Measurements from ENCODE around the gene SLIT1.

SLIT1 gene

GRCh38 chr10:97100657-97101056 is 85.1 kb downstream of the SLIT1 start:
- H3K9me3 ChIP-seq (ENCODE audit: severe bottlenecking) = no peaks in the 10 kb centered on the region
- peaks cover 3% of the 10 kb centered on the region; the same call in 1 of the 2 replicates for H3K36me3 ChIP-seq
- DNase-seq = no peak
- no peak overlapping the region for H3K4me3 ChIP-seq (ENCODE audit: low read depth, low read length)
- H3K27ac ChIP-seq = no peak overlapping the region
- TF ChIP-seq CTCF (IDR thresholded peaks at IDR 0.05; ENCODE audit: low read depth, low read length) = no peak
- H3K27me3 ChIP-seq (ENCODE audit: insufficient read depth, low read depth, severe bottlenecking) = no peaks in the 10 kb centered on the region

- Histone ChIP-seq H3K27ac (no peak overlapping the region), H3K27me3 (ENCODE audit: insufficient read depth, low read depth, severe bottlenecking) (no peaks in the 10 kb centered on the region), H3K4me3 (ENCODE audit: low read depth, low read length) (no peak overlapping the region), H3K36me3 (peaks cover 3% of the 10 kb centered on the region; the same call in 1 of the 2 replicates), H3K9me3 (ENCODE audit: severe bottlenecking) (no peaks in the 10 kb centered on the region)
- TF ChIP-seq CTCF (IDR thresholded peaks at IDR 0.05; ENCODE audit: low read depth, low read length) = no peak
- no peak for DNase-seq
Measured at GRCh38 chr10:97099868-97100267, 85.9 kb downstream of the SLIT1 start.

GRCh38 chr10:97099089-97099488 is 86.7 kb downstream of the SLIT1 start:
- H3K36me3 ChIP-seq = peaks cover 3% of the 10 kb centered on the region; the same call in 1 of the 2 replicates
- TF ChIP-seq CTCF (IDR thresholded peaks at IDR 0.05; ENCODE audit: low read depth, low read length) = no peak
- H3K27ac ChIP-seq = no peak overlapping the region
- H3K27me3 ChIP-seq (ENCODE audit: insufficient read depth, low read depth, severe bottlenecking) = no peaks in the 10 kb centered on the region
- H3K9me3 ChIP-seq (ENCODE audit: severe bottlenecking) = no peaks in the 10 kb centered on the region
- DNase-seq = no peak
- no peak overlapping the region for H3K4me3 ChIP-seq (ENCODE audit: low read depth, low read length)

GRCh38 chr10:97097084-97097433 is 88.7 kb downstream of the SLIT1 start:
- Histone ChIP-seq H3K4me3 (ENCODE audit: low read depth, low read length) (no peak overlapping the region), H3K36me3 (peaks cover 3% of the 10 kb centered on the region; the same call in 1 of the 2 replicates), H3K27me3 (ENCODE audit: insufficient read depth, low read depth, severe bottlenecking) (no peaks in the 10 kb centered on the region), H3K9me3 (ENCODE audit: severe bottlenecking) (no peaks in the 10 kb centered on the region), H3K27ac (no peak overlapping the region)
- DNase-seq = no peak
- no peak for TF ChIP-seq CTCF (IDR thresholded peaks at IDR 0.05; ENCODE audit: low read depth, low read length)

GRCh38 chr10:97096261-97097083 is 89.3 kb downstream of the SLIT1 start:
- no peaks in the 10 kb centered on the region for H3K27me3 ChIP-seq (ENCODE audit: insufficient read depth, low read depth, severe bottlenecking)
- TF ChIP-seq CTCF (IDR thresholded peaks at IDR 0.05; ENCODE audit: low read depth, low read length) = no peak
- no peaks in the 10 kb centered on the region for H3K9me3 ChIP-seq (ENCODE audit: severe bottlenecking)
- H3K27ac ChIP-seq = peak overlapping the region; percentile 8; the same call in 1 of the 2 replicates
- H3K36me3 ChIP-seq = peaks cover 2% of the 10 kb centered on the region; the same call in 1 of the 2 replicates
- no peak for DNase-seq
- no peak overlapping the region for H3K4me3 ChIP-seq (ENCODE audit: low read depth, low read length)

Measured in WERI-Rb-1 (cell line).